GM18858 (cell line): ENCODE results near the gene SEC61B.

ENCODE experiments used
- ATAC-seq: cut with Tn5 transposase; IDR thresholded peaks from one replicate; pipeline ENCODE4 v1.9.1; 2021; ENCODE audit not compliant: unreplicated experiment

SEC61B gene

GRCh38 chr9:99269416-99269815 lies 47.3 kb downstream of the SEC61B start:
- no peak for ATAC-seq

- no peak for ATAC-seq
These were observed 48.4 kb downstream of the SEC61B start for GRCh38 chr9:99270491-99270890.

- no peak for ATAC-seq
These were observed 50.8 kb downstream of the SEC61B start for GRCh38 chr9:99272836-99273235.

GRCh38 chr9:99274016-99274415 lies 51.9 kb downstream of the SEC61B start:
- ATAC-seq = no peak

GRCh38 chr9:99274495-99274894 lies 52.4 kb downstream of the SEC61B start:
- no peak for ATAC-seq
